Astrocyte of the spinal cord (primary cell): ENCODE measurements around the gene TOP2B.

Experiments used
- DNase-seq: peaks from one replicate; pipeline ENCODE4 v3.0.0; 2011; ENCODE audit warnings: low read depth, low spot score
- H3K4me3 ChIP-seq: 2 replicates; pipeline ENCODE4 v1.5.1; 2011; ENCODE audit warnings: low read depth, mild to moderate bottlenecking, low read length, moderate library complexity
- CTCF ChIP-seq: IDR thresholded peaks from 2 replicates; pipeline ENCODE4 v1.5.1; 2012; ENCODE audit warnings: low read depth, mild to moderate bottlenecking, low read length, inconsistent platforms
- in situ Hi-C: cut with HindIII; loops from 2 replicates; pipeline ENCODE4 v1.10.0; 2017; ENCODE audit warnings: low sequenced_read_pairs

Gene TOP2B

GRCh38 chr3:25610779-25611178, 53.9 kb downstream of the TOP2B start:
- in situ Hi-C loops, result no loop called here
- no peak overlapping the region for H3K4me3 ChIP-seq
- TF ChIP-seq CTCF, result no peak
- no peak for DNase-seq

GRCh38 chr3:25610167-25610566, 54.5 kb downstream of the TOP2B start:
- in situ Hi-C loops, result no loop called here
- DNase-seq, result no peak
- no peak for TF ChIP-seq CTCF
- no peak overlapping the region for H3K4me3 ChIP-seq

DNA sequence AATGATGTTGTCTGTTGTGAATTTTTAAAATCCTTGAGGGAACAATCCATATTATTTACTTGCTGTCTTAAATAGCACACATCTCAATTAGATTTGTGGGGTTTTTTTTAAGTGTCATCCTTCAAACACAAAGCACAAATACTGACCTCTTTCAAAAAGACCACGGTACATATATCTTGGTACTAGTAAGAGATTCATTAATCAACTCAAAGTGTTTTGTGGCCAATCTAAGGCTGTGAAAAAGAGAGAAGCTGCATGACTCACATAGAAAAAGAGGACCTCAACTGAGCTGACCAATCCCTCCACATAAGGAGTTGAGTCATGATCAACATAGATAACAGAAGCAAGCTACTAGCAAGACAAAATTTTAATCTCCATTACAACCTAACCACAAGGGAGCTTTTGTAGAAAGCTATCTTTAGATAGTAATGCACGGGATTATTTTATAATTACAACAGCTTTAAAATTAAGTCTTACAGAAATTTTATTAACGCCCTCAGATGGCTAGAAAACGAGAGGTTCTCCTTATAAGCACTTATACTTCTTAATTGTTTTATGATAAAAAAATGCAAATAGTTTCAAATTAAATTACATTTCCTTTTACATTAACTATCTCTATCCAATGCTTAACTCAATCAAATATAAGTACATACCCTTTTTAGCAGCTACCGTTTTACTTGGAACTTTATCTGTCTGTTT, 60.5 kb downstream of the TOP2B start:
- H3K4me3 ChIP-seq, result no peak overlapping the region
- TF ChIP-seq CTCF, result no peak
- DNase-seq, result peak; percentile 88
- in situ Hi-C loops, result no loop called here

DNA sequence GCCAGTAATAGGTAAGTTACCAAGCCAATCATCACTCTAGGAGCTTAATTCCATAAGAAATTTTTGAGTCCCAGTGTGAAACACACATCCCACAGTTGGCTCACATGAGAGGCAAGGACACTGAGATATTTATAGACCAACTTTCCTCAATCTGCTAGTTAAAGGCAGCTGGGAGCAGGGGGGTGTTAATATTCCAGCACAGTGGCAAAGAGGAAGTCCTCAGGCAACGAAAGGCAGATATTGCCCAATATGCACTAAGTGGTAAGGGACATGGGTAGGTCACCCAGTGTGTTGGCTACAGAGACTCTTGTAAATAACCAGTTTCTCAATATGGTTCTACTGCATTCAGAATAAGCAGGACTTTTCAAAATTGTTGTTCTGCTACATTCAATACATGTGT, 61.0 kb downstream of the TOP2B start:
- in situ Hi-C loops, result no loop called here
- no peak overlapping the region for H3K4me3 ChIP-seq
- TF ChIP-seq CTCF, result no peak
- DNase-seq, result no peak

- DNase-seq, result no peak
- TF ChIP-seq CTCF, result no peak
- no peak overlapping the region for H3K4me3 ChIP-seq
- in situ Hi-C loops, result no loop called here
Observed at GRCh38 chr3:25597535-25598101, 67.1 kb downstream of the TOP2B start.

- in situ Hi-C loops, result no loop called here
- TF ChIP-seq CTCF, result peak; percentile 61
- DNase-seq, result peak; percentile 89
- no peak overlapping the region for H3K4me3 ChIP-seq
Observed at GRCh38 chr3:25594007-25594502, 70.7 kb downstream of the TOP2B start.
